Measurements from ENCODE around the gene PTH2.
A peak's percentile ranks its signal among the peaks of the same experiment; 100 is the strongest.

GRCh38 chr19:49468199-49468598 lies 45.0 kb upstream of the PTH2 start:
- TF ChIP-seq, protein P1, sequence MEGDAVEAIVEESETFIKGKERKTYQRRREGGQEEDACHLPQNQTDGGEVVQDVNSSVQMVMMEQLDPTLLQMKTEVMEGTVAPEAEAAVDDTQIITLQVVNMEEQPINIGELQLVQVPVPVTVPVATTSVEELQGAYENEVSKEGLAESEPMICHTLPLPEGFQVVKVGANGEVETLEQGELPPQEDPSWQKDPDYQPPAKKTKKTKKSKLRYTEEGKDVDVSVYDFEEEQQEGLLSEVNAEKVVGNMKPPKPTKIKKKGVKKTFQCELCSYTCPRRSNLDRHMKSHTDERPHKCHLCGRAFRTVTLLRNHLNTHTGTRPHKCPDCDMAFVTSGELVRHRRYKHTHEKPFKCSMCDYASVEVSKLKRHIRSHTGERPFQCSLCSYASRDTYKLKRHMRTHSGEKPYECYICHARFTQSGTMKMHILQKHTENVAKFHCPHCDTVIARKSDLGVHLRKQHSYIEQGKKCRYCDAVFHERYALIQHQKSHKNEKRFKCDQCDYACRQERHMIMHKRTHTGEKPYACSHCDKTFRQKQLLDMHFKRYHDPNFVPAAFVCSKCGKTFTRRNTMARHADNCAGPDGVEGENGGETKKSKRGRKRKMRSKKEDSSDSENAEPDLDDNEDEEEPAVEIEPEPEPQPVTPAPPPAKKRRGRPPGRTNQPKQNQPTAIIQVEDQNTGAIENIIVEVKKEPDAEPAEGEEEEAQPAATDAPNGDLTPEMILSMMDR (IDR thresholded peaks at IDR 0.05) = peak in 2 of 4 experiments; percentile 27 to 43
- peak; percentile 73 for TF ChIP-seq POLR2A (IDR thresholded peaks at IDR 0.05)

All from prostate gland (tissue), 2 donors.